HEK293 (cell line): ENCODE results near the gene VPS9D1.

Experiments
- CTCF ChIA-PET: fragments of 350-600 bp; formaldehyde crosslinking; extraction: SDS; loops from one replicate; lab custom pipeline; 2021; ENCODE audit warnings: antibody characterized with exemption; lab: Yijun Ruan, JAX
- POLR2A ChIA-PET: fragments of 300-600 bp; formaldehyde crosslinking; extraction: SDS; loops from one replicate; lab custom pipeline; 2020; ENCODE audit warnings: antibody characterized with exemption, inconsistent platforms; lab: Yijun Ruan, JAX
- H3K27ac ChIP-seq: fragments of 200-500 bp; sonication (Bioruptor generic); 2 replicates; pipeline ENCODE4 v1.5.1; 2014; ENCODE audit warnings: low read depth, low read length, control low read depth, inconsistent platforms; ENCODE audit errors: extremely low read depth
- H3K36me3 ChIP-seq, 2 experiments: fragments of 200-500 bp in 1 of 2; sonication (Bioruptor generic) in 1 of 2; 1 replicate in 1 of 2; 2 replicates in 1 of 2; pipeline ENCODE4 v1.5.1; 2014 to 2017; ENCODE audit warnings: inconsistent platforms in 2 of 2, low read length in 2 of 2; ENCODE audit not compliant: control insufficient read depth in 2 of 2, insufficient read depth in 1 of 2
- H3K4me1 ChIP-seq: fragments of 200-500 bp; sonication (Bioruptor generic); 2 replicates; pipeline ENCODE4 v1.5.1; 2014; ENCODE audit warnings: mild to moderate bottlenecking, low read length, inconsistent platforms; ENCODE audit not compliant: control insufficient read depth, insufficient read depth
- H3K4me3 ChIP-seq: 2 replicates; pipeline ENCODE4 v1.5.1; 2011; ENCODE audit warnings: low read depth, mild to moderate bottlenecking, control low read depth, low read length, moderate library complexity
- H3K9me3 ChIP-seq: fragments of 200-500 bp; sonication (Bioruptor generic); 2 replicates; pipeline ENCODE4 v1.5.1; 2014; ENCODE audit warnings: low read depth, low read length, inconsistent platforms; ENCODE audit not compliant: control insufficient read depth, insufficient read depth
- KLF16 ChIP-seq: fragments of 450-650 bp; formaldehyde crosslinking; IDR thresholded peaks from 2 replicates; pipeline ENCODE4 v1.5.1; 2017; ENCODE audit warnings: missing biosample characterization, missing genetic modification characterization
- KLF7 ChIP-seq: fragments of 450-650 bp; formaldehyde crosslinking; IDR thresholded peaks from 2 replicates; pipeline ENCODE4 v1.5.1; 2016; ENCODE audit warnings: missing biosample characterization, missing genetic modification characterization, borderline replicate concordance
- MZF1 ChIP-seq: fragments of 450-650 bp; formaldehyde crosslinking; IDR thresholded peaks from 2 replicates; pipeline ENCODE4 v1.5.1; 2017; ENCODE audit warnings: missing biosample characterization, missing genetic modification characterization, borderline replicate concordance
- SP2 ChIP-seq: fragments of 450-650 bp; formaldehyde crosslinking; IDR thresholded peaks from 2 replicates; pipeline ENCODE4 v1.5.1; 2016; ENCODE audit warnings: missing biosample characterization, missing genetic modification characterization
- YY2 ChIP-seq: fragments of 450-650 bp; formaldehyde crosslinking; IDR thresholded peaks from 2 replicates; pipeline ENCODE4 v1.5.1; 2016; ENCODE audit warnings: missing biosample characterization, missing genetic modification characterization
- ZBTB17 ChIP-seq: fragments of 450-650 bp; formaldehyde crosslinking; IDR thresholded peaks from 2 replicates; pipeline ENCODE4 v1.5.1; 2016; ENCODE audit warnings: missing biosample characterization, missing genetic modification characterization
- ZNF112 ChIP-seq: fragments of 450-650 bp; formaldehyde crosslinking; IDR thresholded peaks from 2 replicates; pipeline ENCODE4 v1.5.0; 2017; ENCODE audit warnings: missing biosample characterization, missing genetic modification characterization
- ZNF311 ChIP-seq: fragments of 450-650 bp; formaldehyde crosslinking; IDR thresholded peaks from 2 replicates; pipeline ENCODE4 v1.5.1; 2017; ENCODE audit warnings: missing biosample characterization, missing genetic modification characterization, borderline replicate concordance
- ZNF335 ChIP-seq: fragments of 450-650 bp; formaldehyde crosslinking; conservative IDR thresholded peaks from 2 replicates; pipeline ENCODE4 v1.5.1; 2016; ENCODE audit warnings: missing biosample characterization, missing genetic modification characterization
- ZNF341 ChIP-seq: fragments of 450-650 bp; formaldehyde crosslinking; IDR thresholded peaks from 2 replicates; pipeline ENCODE4; 2016; ENCODE audit warnings: low read depth, missing biosample characterization, missing genetic modification characterization
- ZNF394 ChIP-seq: fragments of 450-650 bp; formaldehyde crosslinking; IDR thresholded peaks from 2 replicates; pipeline ENCODE4 v1.5.1; 2016; ENCODE audit warnings: missing biosample characterization, missing genetic modification characterization, mild to moderate bottlenecking, moderate library complexity, borderline replicate concordance
- ZNF561 ChIP-seq: fragments of 450-650 bp; IDR thresholded peaks from 2 replicates; pipeline ENCODE4 v1.5.1; 2018; ENCODE audit warnings: missing biosample characterization, missing genetic modification characterization, borderline replicate concordance
- ZNF585B ChIP-seq: fragments of 450-650 bp; formaldehyde crosslinking; IDR thresholded peaks from 2 replicates; pipeline ENCODE4 v1.5.1; 2016; ENCODE audit warnings: missing biosample characterization, missing genetic modification characterization
- ZSCAN30 ChIP-seq: fragments of 450-650 bp; IDR thresholded peaks from 2 replicates; pipeline ENCODE4 v1.5.1; 2018; ENCODE audit warnings: missing biosample characterization, mild to moderate bottlenecking, missing genetic modification characterization, moderate library complexity
- TF ChIP-seq, protein P1 (sequence below): fragments of 450-650 bp; formaldehyde crosslinking; IDR thresholded peaks from 2 replicates; pipeline ENCODE4 v1.5.1; 2017; ENCODE audit warnings: missing biosample characterization, missing genetic modification characterization
- TF ChIP-seq, protein P2 (sequence below): fragments of 450-650 bp; formaldehyde crosslinking; conservative IDR thresholded peaks from 2 replicates; pipeline ENCODE4 v1.5.1; 2016; ENCODE audit warnings: low read depth, missing biosample characterization, missing genetic modification characterization

VPS9D1 gene

GRCh38 chr16:89660146-89660545 is 60.6 kb downstream of the VPS9D1 start:
- H3K36me3 ChIP-seq = peaks cover 11 to 53% of the 10 kb centered on the region in 2 experiments; a peak in 2 of 3 replicates
- no peak overlapping the region for H3K4me3 ChIP-seq
- no peak overlapping the region for H3K27ac ChIP-seq
- ChIA-PET CTCF (interaction anchor here (0.6 kb wide), 1 partner anchor 17 kb away, joined by 4 read pairs; no protein-coding TSS in a partner anchor), POLR2A (no interaction called here)
- no peaks in the 10 kb centered on the region for H3K9me3 ChIP-seq
- 0 out of 2 replicates have a peak, but pooled peaks cover 3% of the 10 kb centered on the region for H3K4me1 ChIP-seq
- TF ChIP-seq ZNF341 (tag by site-specific recombination) = 0 out of 2 replicates have a peak, but pooled peaks have one; percentile 13
- no peak for TF ChIP-seq KLF7 (tag by site-specific recombination)
- TF ChIP-seq ZBTB17 (tag by site-specific recombination) = no peak

GRCh38 chr16:89658221-89658879 is 62.3 kb downstream of the VPS9D1 start:
- 0 out of 2 replicates have a peak, but pooled peaks cover 3% of the 10 kb centered on the region for H3K4me1 ChIP-seq
- ChIA-PET POLR2A (interaction anchor here (0.8 to 1.9 kb wide), 2 partner anchors 28 to 43 kb away, joined by 3 to 8 read pairs; partner anchors contain the start of genes CDK10 and SPATA2L), CTCF (interaction anchor here (0.7 to 1.1 kb wide), 3 partner anchors 9 to 96 kb away, joined by 3 read pairs; no protein-coding TSS in a partner anchor)
- peaks cover 7 to 49% of the 10 kb centered on the region in 2 experiments; a peak in 2 of 3 replicates for H3K36me3 ChIP-seq
- TF ChIP-seq KLF16 = no peak
- TF ChIP-seq, protein P1, sequence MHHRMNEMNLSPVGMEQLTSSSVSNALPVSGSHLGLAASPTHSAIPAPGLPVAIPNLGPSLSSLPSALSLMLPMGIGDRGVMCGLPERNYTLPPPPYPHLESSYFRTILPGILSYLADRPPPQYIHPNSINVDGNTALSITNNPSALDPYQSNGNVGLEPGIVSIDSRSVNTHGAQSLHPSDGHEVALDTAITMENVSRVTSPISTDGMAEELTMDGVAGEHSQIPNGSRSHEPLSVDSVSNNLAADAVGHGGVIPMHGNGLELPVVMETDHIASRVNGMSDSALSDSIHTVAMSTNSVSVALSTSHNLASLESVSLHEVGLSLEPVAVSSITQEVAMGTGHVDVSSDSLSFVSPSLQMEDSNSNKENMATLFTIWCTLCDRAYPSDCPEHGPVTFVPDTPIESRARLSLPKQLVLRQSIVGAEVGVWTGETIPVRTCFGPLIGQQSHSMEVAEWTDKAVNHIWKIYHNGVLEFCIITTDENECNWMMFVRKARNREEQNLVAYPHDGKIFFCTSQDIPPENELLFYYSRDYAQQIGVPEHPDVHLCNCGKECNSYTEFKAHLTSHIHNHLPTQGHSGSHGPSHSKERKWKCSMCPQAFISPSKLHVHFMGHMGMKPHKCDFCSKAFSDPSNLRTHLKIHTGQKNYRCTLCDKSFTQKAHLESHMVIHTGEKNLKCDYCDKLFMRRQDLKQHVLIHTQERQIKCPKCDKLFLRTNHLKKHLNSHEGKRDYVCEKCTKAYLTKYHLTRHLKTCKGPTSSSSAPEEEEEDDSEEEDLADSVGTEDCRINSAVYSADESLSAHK (tag by site-specific recombination) = 0 out of 2 replicates have a peak, but pooled peaks have one; percentile 19
- TF ChIP-seq ZNF311 (tag by site-specific recombination) = no peak
- 0 out of 2 replicates have a peak, but pooled peaks have one; percentile 17 for TF ChIP-seq ZNF394 (tag by site-specific recombination)
- 0 out of 2 replicates have a peak, but pooled peaks have one; percentile 41 for TF ChIP-seq ZBTB17 (tag by site-specific recombination)
- TF ChIP-seq ZNF341 (tag by site-specific recombination) = 0 out of 2 replicates have a peak, but pooled peaks have one; percentile 32
- no peak for TF ChIP-seq YY2 (tag by site-specific recombination)
- TF ChIP-seq ZNF335 (tag by site-specific recombination) = peak; percentile 0
- no peak for TF ChIP-seq ZNF112
- H3K9me3 ChIP-seq = no peaks in the 10 kb centered on the region
- H3K27ac ChIP-seq = peak overlapping the region; percentile 77
- peak overlapping the region; percentile 93 for H3K4me3 ChIP-seq

- peaks cover 5 to 43% of the 10 kb centered on the region in 2 experiments; a peak in 2 of 3 replicates for H3K36me3 ChIP-seq
- H3K4me1 ChIP-seq = 0 out of 2 replicates have a peak, but pooled peaks cover 3% of the 10 kb centered on the region
- no peaks in the 10 kb centered on the region for H3K9me3 ChIP-seq
- ChIA-PET POLR2A (interaction anchor here (0.5 to 1.9 kb wide), 4 partner anchors 10 to 791 kb away, joined by 3 to 8 read pairs (median 4); partner anchors contain the start of gene CDK10), CTCF (interaction anchor here (0.7 to 0.8 kb wide), 3 partner anchors 8 to 96 kb away, joined by 3 to 4 read pairs (median 3); no protein-coding TSS in a partner anchor)
- H3K27ac ChIP-seq = peak within 1 kb of the TSS; percentile 77
- H3K4me3 ChIP-seq = peak within 1 kb of the TSS; percentile 93
- TF ChIP-seq MZF1 (0 out of 2 replicates have a peak, but pooled peaks have one; percentile 25), ZNF335 (tag by site-specific recombination) (peak; percentile 95), ZSCAN30 (peak; percentile 23), ZNF561 (tag by site-specific recombination) (peak; percentile 64; the same call in 1 of the 2 replicates), KLF7 (tag by site-specific recombination) (peak; percentile 85; the same call in 1 of the 2 replicates), SP2 (peak; percentile 83), ZNF585B (tag by site-specific recombination) (peak; percentile 44)
- TF ChIP-seq, protein P2, sequence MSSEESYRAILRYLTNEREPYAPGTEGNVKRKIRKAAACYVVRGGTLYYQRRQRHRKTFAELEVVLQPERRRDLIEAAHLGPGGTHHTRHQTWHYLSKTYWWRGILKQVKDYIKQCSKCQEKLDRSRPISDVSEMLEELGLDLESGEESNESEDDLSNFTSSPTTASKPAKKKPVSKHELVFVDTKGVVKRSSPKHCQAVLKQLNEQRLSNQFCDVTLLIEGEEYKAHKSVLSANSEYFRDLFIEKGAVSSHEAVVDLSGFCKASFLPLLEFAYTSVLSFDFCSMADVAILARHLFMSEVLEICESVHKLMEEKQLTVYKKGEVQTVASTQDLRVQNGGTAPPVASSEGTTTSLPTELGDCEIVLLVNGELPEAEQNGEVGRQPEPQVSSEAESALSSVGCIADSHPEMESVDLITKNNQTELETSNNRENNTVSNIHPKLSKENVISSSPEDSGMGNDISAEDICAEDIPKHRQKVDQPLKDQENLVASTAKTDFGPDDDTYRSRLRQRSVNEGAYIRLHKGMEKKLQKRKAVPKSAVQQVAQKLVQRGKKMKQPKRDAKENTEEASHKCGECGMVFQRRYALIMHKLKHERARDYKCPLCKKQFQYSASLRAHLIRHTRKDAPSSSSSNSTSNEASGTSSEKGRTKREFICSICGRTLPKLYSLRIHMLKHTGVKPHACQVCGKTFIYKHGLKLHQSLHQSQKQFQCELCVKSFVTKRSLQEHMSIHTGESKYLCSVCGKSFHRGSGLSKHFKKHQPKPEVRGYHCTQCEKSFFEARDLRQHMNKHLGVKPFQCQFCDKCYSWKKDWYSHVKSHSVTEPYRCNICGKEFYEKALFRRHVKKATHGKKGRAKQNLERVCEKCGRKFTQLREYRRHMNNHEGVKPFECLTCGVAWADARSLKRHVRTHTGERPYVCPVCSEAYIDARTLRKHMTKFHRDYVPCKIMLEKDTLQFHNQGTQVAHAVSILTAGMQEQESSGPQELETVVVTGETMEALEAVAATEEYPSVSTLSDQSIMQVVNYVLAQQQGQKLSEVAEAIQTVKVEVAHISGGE = peak; percentile 97
These were observed 63.1 kb downstream of the VPS9D1 start, which contains the start of the genes CHMP1A and SPATA33 for GRCh38 chr16:89657442-89658220. CHMP1A (minus strand) TSS chr16:89657708; CDS start chr16:89657588, 120 bp downstream. SPATA33 (plus strand) TSS chr16:89657836; CDS start chr16:89657912, 76 bp downstream.
